Right ventricle myocardium inferior (tissue), 1 donor: Measurements from ENCODE around the gene AHI1. TPM values are rescaled to one million over a fixed set of nuclear protein-coding genes. Genes with fewer than 3 reads are reported as not detected.

Source experiments
- ATAC-seq: fragments of 200-7000 bp; cut with Tn5 transposase; one replicate; pipeline ENCODE4 v1.9.1; 2020; ENCODE audit warnings: mild to moderate bottlenecking, moderate library complexity
- DNase-seq: peaks from one replicate; pipeline ENCODE4 v3.0.0; 2021; ENCODE audit errors: missing footprints
- intact Hi-C: fragments of 100-400 bp; cut with DNase I; formaldehyde crosslinking; loops from one replicate; pipeline ENCODE4 v1.11.0; 2022
- long read RNA-seq: library from polyadenylated mRNA; unstranded; transcript quantifications from one replicate; pipeline ENCODE4 v2.0.0, GENCODE V29; 2021
- total RNA-seq: library from RNA; stranded (reverse); fragmentation: NEBNext Ultra II Directional; extraction: Animal tissue kit (Norgen Biotek cat#: 25700); gene quantifications from one replicate; pipeline ENCODE4 v1.2.1, GENCODE V29; 2021
- donor health status: DM: no; HTN: yes; CAD: no; lungs with severe emphysema.

Gene AHI1
- total RNA-seq: 9.2 TPM
- long read RNA-seq, partial matches to known transcripts: 1 of 1 reads
- long read RNA-seq, other reads (novel, unspliced or antisense): 0 of 1 reads

GRCh38 chr6:135497412-135498184 is at the start of gene AHI1:
Gene AHI1, minus strand, starts transcription at chr6:135497740. Its CDS starts 5,503 bp downstream, at chr6:135492237.
- intact Hi-C loops: loop anchor here (2.0 kb wide), 1 partner anchor 793 kb away; no protein-coding TSS in a partner anchor
- ATAC-seq: peak; percentile 97
- DNase-seq: peak; percentile 98

DNA sequence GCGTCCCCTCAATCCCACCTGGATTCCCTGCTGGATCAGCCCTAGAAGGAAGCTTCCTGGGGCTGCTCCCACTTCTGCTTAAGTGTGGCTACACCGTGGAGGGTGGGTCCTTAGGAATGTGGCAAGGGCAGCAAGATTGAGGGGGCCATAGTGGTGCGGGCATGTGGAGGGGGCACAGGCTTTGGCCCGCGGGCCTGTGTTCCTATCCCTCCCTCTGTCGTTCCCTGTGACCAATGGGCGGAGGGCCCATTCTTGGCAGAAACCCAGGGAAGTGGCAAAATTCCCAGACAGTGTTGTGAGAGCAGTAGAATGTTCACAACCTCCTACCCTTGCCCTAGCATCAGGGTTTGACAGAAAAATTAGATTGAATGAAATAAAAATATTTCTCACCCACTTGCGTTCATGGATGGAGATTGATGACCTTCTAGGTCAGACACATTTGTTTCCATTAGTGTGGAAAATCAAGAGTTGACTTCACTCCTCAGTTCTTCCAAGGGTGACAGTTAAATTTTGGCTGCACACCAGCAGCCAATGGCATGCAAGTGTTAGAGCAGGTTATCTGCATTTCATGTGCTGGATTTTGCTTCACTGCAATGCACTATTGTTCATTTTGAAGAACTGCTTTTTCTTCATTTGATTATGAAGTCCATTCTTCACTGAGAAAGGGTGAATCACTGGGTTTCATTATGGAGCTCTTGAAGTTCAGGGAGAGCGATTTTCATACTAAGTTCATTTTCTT is 49.3 kb upstream of the AHI1 start:
- ATAC-seq (peak; percentile 50), DNase-seq (peak; percentile 42)
- intact Hi-C loops: no loop called here

DNA sequence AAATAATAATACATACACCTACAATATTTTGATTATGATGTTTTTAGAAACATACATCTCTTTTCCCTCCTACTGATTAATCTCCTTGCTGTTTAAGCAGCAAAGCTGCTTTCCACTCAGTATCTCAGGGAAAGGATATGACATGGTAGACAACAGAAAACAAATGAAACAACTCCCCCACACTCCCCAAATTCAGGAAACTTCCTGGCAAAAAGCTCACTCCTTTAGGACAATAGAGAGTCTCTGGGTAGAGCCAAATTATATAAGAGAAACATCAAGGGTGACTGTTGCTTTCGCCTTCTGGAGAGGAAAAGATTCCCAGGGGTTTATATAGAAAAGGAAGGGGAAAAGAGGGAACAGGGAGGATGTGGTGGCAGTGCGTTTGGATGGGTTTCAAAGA is 48.7 kb upstream of the AHI1 start:
- ATAC-seq (no peak), DNase-seq (no peak)
- intact Hi-C loops: no loop called here

GRCh38 chr6:135540207-135540840 is 42.8 kb upstream of the AHI1 start:
- intact Hi-C loops: no loop called here
- peak; percentile 39 for ATAC-seq
- no peak for DNase-seq

DNA sequence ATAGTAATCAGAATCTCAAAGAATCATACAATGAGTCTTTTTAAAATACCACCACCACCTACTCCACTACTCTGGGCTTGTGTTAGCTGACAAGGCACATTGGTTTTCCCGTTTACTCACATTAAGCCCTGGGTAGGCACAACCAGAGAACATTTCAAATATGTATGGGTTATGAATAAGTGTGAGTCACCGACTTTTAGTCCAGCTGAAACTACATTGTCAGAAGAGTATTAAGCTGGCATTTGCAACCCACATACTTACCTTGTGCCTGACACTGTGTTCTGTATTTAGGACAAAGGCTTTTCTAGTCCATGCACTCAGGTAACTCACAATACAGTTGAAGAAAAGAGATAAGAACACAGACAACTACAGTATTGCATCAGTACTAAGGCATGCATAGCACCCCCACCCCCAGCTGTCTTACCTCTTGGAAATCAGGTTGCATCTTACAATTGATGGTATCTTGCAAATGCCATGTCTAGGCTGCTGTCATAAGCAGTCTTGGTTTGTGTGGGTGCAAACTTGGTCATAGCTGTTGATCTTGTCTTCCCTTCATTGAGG is 40.3 kb upstream of the AHI1 start:
- DNase-seq: no peak
- intact Hi-C loops: loop anchor here (5.0 to 10.0 kb wide), 2 partner anchors 487 to 779 kb away; no protein-coding TSS in a partner anchor
- no peak for ATAC-seq

GRCh38 chr6:135535989-135536414 is 38.5 kb upstream of the AHI1 start:
- DNase-seq (no peak), ATAC-seq (no peak)
- intact Hi-C loops: loop anchor here (1.0 to 10.0 kb wide), 3 partner anchors 489 to 781 kb away; no protein-coding TSS in a partner anchor

DNA sequence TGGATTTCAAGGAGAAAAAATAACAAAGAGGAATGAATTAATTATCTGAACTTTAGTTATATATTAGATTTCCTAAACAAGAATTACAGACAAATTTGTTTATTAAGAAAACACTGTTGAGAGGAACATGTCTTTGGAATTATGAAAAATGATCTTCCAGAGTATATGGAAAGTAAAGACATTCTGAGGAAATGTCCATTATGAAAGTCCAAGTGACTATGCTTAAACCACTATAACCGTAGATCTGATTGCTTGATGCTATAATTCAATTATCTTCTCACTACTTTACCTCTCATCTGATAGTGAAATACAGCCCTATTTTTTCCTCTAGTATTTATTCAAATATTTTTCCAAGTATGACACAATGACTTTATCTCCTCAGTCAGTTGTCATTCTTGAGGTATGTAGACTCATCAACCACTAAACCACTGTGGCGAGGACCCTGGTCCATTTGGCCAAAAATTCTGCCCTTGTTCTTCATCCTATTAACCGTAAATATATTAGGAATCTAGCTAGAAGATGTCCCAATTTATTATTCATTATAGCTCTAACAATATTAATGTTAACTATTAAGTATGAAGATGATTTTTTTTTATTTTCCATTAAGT is 37.3 kb upstream of the AHI1 start:
- intact Hi-C loops: loop anchor here (5.0 to 10.0 kb wide), 2 partner anchors 490 to 782 kb away; no protein-coding TSS in a partner anchor
- ATAC-seq (no peak), DNase-seq (no peak)

DNA sequence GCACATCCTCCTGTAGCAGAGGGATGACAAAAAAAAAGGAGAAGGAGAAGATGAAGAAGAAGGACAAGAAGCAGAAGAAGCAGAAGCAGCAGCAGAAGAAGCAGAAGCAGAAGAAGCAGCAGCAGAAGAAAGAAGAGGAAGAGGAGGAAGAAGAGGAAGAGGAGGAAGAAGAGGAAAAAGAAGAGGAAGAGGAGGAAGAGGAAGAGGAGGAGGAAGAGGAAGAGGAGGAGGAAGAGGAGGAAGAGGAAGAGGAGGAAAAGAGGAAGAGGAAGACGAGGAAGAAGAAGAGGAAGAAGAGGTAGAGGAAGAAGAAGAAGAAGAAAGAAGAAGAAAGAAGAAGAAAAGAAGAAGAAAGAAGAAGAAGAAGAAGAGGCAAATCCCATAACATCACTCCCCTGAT is 35.0 kb upstream of the AHI1 start:
- intact Hi-C loops: loop anchor here (10.0 kb wide), 1 partner anchor 492 kb away; no protein-coding TSS in a partner anchor
- no peak for DNase-seq
- ATAC-seq: no peak

DNA sequence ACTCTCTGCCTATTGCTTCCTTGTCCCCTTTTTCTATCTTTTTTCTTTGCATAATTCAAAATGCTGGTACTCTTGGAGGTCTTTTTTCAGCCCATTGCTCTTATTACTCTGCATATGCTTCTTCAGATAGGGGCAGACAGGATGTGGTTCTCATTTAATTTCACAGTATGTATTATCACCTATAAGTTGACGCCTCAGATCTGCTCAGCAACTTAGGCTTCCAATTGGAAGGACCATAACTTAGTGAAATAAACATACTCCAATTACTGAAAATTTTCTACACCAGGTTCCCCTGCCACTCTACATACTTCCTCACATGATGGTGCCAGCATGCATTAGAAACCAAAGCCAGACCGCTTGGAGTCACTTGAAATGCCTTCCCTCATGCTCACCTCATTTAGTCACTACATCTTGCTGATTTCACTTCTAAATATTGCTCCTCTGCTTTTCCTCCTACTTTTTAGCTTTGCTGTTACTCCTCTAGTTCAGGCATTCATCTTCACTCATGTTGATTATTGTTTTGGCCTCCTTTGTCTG is 34.5 kb upstream of the AHI1 start:
- DNase-seq: no peak
- no peak for ATAC-seq
- intact Hi-C loops: loop anchor here (10.0 kb wide), 1 partner anchor 493 kb away; no protein-coding TSS in a partner anchor

DNA sequence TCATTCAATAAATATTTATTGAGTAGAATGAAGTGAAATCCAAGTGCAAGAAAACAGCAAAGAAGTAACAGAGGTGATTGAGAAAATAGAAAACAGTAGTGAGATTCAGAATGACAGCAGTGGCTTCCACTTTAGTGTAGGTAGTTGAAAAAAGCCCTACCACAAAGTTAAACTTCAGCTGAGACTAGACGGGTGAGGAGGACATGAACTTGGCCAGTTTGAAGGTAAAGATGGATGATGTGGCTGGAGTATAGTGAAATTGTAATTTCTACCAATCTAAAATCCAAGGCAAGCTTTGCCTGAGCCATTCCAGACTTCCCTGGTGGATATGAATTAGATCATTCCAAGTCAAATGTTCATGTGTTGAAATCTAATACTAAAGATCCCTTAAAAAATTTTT is 32.6 kb upstream of the AHI1 start:
- DNase-seq: no peak
- intact Hi-C loops: loop anchor here (10.0 kb wide), 1 partner anchor 495 kb away; no protein-coding TSS in a partner anchor

GRCh38 chr6:135527960-135528249 is 30.4 kb upstream of the AHI1 start:
- intact Hi-C loops: no loop called here
- no peak for ATAC-seq
- DNase-seq: no peak

More for the DNA sequence above, 32.6 kb upstream of the AHI1 start:
- ATAC-seq: no peak

DNA sequence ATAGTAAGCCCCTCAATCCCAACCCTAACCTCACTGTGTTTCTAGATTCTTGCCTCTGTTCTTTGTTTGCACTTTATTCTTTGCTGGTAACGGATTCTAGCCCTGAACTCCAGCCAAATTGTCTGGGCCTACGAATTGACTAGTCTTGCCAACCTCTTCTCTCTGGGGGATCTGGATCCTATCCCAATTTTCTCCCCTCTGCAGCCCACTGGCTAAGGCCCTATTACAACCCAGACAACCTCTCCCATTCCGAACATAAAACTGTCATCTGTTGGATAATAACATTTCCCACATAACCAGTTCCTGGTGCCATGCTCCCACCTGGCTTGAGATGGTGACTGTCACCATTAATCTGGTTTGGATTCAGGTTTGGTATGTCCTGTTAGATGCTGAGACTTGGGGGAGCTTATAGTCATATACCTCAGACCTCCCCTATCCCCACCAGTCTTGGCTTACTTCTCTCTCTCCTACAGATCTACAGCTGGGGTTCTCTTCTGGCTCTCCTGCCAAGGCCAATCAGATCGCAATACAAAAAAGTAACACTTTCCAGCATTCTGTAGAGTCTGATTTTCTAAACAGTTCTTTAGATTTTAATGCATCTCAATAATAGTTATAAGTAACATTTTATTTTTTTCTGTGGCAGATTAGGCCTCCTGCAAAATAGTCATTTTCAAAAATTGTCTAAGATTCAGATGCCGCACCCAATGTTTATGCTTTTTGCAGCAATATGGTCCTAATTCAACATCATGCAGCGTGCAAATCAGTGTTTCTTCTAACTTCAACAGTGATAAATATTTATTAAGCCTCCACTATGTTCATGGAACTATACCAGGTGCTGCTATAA is 29.8 kb upstream of the AHI1 start:
- ATAC-seq (no peak), DNase-seq (no peak)
- intact Hi-C loops: no loop called here

DNA sequence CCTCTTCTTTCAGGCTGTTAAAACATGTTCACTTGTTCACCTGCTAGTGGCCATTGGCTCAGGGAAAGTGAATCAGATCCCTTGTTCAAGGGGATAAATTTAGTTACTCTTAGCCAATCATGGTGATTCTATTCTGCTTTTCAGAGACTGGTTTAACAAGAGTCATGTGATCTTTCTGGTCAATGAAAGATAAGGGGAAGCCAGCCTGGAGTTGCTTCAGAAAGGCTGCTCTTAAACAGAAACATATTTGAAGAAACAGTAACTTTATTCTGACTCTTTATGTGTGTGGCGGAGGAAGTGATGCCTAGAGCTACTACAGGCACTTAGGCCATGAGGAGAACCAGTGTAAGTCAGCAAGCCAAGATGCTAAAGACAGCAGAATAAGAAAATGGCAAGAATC is 28.1 kb upstream of the AHI1 start:
- DNase-seq (no peak), ATAC-seq (no peak)
- intact Hi-C loops: no loop called here

DNA sequence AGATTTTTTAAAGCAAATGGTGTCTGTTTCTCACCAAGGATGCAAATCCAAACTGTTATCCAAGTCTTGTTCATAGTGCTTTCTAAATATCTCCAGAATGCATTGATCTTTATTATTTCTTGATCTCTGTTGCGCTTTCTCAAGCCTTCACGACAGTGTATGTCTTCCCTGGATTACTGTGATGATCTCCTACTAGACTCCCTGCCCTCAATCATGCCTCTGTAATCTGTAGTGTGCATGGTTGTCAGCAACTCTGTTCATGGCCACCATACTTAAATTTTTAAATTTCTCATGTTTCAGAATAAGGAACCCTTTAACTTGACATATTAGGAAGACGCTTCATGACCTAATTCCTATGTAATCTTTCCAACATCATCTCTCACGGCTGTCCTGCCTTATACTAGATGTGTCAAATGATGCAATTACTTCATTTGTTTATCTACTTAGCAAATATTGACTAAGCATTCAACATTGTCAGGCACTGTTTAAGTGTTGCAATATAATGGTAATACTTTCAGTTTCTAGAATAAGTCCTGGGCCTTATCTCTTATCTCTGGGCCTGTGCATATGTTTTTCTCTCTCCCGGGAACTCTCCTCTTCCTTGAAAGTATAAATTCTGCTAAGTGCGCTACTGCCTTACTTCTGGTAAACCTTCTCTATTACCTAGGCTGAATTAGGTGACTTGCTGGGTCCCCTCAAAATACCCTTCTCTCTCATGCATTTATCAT is 25.6 kb upstream of the AHI1 start:
- intact Hi-C loops: no loop called here
- no peak for ATAC-seq
- DNase-seq: no peak

GRCh38 chr6:135521431-135521830 is 23.9 kb upstream of the AHI1 start:
- intact Hi-C loops: no loop called here
- no peak for ATAC-seq
- no peak for DNase-seq

GRCh38 chr6:135520781-135521180 is 23.2 kb upstream of the AHI1 start:
- ATAC-seq: no peak
- DNase-seq: no peak
- intact Hi-C loops: no loop called here

DNA sequence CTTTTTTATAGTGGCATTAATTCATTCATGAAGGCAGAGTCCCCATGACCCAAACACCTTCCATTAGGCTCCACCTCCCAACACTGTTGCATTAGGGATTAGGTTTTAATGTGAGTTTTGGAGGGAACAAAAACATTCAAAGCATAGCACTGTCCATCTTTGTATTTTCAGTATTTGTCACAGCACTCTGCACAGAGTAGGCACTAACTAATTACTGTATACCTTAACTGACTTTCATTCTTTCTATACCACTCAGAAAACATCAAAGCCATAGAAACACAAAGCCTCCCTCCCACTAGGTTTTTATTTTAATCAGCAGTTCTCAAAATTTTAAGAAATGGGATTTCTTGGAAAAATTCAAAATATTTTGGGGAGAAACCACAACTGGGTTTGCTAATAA is 21.8 kb upstream of the AHI1 start:
- ATAC-seq: no peak
- intact Hi-C loops: no loop called here

More for the DNA sequence above, 21.8 kb upstream of the AHI1 start:
- no peak for DNase-seq
